Measurements from ENCODE around the gene ABCC4. TPM values are rescaled to one million over a fixed set of nuclear protein-coding genes. Genes with fewer than 3 reads are reported as not detected.

ABCC4 gene
- polyA plus RNA-seq, 1 donor = 3.1 TPM

DNA sequence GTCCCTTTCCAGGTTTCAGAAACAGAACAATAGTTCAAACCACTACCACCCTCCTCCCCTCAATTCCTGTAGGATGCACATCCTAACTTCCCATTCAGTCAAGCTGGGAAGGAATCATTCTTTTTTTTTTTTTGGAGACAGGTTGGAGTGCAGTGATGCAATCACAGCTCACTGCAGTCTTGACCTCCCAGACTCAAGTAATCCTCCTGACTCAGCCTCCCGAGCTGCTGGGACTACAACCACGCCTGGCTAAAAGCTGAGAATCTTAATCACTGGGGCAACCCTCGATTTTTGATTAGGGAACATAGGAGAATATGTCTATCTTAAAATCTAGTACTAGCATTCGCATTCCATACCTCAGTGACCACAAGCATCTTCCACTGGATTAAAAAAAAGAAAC is 146.2 kb downstream of the ABCC4 start:
- no peak for DNase-seq

DNA sequence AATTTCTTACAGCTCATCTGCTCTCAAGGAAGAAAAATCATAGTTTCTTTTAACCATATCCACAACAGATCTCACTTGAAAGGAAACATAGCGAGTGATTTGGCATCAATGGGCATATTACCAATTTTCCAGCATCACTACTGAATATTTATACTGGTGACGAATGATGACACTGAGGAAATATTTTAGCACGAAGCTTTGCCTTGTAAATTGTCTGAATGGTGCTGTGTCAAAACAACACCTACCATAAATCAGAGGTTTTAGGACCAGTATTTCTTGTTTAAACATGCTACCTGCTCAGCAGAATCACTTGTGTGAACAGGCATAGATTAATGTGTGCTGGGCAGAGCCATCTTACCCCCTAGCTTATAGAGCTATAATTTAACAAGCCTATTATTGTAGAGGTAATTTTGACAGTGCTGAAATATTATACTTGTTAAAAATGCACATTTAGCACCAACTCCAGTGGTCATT is 146.8 kb downstream of the ABCC4 start:
- DNase-seq = no peak

DNA sequence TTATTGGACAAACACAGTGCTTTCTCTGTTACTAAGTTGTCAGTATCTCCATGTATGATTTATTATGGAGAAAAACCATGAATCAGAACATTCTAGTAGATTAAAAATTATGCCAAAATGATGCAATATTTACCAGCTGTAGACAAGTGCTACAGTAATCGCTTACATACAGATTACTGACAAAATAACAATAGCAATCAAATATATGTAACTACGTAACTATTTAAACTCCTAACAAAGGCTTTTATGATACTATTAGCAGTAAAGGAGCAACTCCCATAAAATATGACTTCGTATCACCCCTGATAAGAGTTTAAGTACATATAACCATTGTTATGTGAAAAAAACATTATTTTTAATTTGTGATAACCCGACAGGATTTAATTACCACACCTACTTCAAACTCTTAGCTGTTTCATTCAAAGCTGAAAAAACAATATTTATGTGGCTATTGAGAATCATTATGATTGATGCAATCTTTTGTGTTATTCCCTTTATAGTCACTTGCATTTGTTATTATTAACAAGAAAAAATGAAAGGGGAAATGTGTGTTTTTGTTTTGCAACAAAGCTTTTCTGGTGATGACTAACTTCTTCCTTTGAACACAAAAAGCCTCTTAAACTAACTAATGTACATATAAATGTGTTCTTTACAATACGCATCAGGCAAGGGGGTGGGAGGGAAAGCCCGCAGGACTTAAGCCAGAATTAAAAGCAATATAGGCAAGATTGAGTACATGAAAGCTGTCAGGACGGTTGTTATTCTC is 147.4 kb downstream of the ABCC4 start:
- no peak for DNase-seq

DNA sequence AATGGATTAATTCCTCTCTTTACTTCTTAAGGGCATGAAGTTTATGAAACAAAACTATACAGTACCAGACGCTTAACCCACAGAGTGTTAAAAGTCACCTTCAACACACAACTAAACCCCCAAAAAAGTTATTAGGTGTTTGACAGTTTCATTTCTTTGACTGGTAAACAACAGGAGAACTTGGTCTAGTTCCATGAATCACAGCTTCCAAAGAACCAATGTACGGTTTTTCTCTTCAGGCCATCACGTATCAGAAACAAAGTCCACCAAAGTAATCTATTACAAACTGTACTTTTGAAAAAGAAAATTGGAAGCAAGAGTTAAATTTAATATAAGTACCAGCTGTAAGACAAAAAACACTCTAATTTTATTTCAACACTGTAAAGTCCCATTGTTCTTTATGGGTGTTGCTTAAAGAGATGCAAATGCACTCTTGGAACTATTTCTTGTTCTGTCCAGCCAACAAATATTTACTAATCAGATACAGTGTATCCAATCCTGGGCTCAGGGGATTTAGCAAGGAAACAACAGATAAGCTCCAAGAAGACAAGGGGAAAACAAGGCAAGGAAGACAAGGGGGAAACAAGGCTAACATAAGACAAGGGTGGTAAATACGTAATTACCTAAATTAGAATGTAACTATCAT is 149.2 kb downstream of the ABCC4 start:
- no peak for DNase-seq

DNA sequence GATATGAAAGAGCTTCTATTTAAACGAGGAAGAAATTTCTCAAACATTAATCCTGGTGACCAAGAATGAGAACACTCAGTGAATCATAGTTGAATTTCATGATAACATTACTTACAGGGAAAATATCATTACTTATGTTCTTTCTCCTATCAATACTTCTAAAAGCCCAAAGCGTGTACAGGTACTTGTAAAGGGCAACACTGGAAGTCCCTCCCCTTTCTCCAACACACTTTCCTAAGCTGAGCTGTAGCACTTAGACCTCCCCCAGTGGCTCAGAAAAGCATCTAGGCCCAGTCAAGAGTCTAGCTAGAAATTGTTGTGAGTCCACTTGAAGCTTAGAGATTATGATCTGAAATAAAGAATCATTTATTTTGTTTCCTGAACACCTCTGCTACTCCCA is 150.7 kb downstream of the ABCC4 start:
- DNase-seq = no peak

DNA sequence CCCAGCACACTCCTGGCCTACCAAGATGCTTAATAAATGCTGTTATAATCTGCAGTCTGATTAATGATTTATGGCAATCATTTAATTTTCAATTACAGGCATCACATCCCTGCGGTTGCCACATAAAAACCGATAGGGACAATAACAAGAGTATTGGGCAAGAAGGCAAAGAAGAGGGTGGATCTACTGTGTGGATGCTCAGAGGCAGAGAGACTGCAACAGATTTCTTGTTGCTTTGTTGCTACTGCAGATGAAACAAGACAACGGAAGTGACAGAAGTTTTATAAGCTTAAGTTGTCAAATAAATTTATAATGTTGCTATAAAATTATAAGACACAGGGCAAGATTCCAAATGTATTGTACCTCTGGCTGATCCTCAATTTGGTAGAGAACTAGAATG is 154.8 kb downstream of the ABCC4 start:
- DNase-seq = no peak

DNA sequence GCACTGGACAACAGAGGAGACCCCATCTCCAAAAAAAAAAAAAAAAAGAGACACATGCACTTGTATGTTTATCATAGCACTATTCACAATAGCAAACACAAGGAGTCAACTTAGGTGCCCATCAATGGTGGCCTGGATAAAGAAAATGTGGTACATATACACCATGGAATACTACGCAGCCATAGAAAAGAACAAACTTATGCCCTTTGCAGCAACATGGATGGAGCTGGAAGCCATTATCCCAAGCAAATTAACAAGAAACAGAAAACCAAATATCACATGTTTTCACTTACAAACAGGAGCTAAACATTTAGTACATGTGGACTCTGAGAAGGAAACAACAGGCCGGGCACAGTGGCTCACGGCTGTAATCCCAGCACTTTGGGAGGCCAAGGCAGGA is 155.7 kb downstream of the ABCC4 start:
- DNase-seq = no peak

DNA sequence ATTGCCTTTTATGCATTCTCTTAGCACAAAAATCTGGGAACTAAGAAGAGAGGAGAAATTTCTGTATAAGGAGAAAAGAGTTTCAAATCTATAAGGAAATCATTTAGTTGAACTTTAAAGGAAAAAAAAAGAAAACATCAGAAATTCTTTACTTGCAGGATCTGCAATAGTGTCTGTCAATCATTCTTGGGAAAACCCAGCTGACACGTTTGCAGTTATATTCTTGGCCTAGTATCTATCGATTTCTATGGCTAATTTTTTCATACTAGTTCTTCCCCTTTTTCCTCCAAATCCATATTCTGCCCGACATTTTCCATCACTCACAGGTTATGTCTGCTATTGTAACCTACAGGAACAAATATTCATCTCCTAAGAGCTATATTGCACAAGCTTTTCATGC is 160.7 kb downstream of the ABCC4 start:
- no peak for DNase-seq

DNA sequence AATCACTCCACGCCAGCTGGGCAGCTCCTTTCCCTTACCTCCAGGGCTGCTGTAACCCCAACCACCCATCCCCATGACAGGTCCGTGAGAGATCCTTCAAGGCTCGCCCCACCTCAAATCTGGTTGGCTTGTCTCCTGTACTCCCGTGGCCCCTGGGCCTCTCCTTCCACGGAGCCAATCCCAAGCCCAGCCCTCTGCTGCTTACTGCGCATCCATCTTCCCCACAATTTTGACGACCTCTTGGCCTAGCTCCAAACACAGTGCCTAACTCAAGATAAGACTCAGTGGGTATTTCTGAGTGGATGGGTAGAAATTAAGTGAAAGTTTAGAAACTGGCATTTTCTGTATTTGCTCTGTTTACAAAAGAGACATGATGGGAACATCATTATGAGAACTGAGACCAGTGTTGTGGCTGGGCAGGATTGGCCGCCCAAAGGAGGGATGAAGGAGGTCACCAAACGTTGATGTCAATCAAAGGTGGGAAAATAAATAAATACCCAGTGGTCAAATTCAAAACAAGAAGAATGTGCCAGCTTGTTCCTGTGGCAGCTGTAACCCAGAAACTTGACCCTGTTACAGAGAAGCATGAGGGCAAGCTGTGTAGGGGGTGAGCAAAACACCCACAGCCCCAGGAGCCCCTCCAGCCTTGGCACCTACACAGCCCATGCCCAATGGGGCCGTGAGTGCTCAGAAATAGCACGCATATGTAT is 162.2 kb downstream of the ABCC4 start:
- DNase-seq = no peak

DNA sequence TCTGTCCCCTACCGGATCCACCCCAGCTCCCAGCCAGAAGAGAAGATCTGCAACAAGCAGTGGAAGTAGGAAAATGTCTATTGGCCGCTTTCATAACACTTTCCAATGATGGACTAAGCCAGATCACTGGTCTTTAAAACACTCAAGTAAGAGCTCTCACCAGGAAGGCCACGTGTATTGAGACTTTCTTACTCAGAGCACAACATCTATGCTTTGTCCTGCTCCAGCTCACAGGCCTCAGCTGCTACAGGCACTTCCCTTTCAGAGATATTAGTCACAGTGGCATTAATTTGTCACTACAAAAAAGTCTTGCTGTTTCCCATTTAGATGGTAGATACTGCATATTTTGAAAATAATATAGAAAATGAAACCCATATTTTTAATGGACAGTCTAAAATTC is 164.2 kb downstream of the ABCC4 start:
- no peak for DNase-seq

DNA sequence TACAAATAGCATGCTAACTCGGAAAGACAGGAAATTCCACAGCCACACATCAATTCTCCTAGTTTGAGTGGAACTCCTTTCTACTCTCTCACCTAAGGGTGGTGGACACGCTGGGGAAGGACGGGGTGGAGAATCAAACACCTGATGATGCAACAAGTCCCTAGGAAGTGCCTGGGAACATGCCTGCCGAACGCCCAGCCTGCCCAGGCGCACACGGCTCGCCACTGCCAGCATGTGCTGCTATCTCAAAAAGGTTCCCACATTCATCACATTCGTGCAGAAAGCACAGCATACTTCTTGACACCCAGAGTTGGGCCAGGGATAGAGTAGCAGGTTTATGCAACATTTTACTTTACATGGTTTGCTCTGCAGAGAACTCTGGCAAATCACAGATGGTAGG is 164.6 kb downstream of the ABCC4 start:
- DNase-seq = no peak

DNA sequence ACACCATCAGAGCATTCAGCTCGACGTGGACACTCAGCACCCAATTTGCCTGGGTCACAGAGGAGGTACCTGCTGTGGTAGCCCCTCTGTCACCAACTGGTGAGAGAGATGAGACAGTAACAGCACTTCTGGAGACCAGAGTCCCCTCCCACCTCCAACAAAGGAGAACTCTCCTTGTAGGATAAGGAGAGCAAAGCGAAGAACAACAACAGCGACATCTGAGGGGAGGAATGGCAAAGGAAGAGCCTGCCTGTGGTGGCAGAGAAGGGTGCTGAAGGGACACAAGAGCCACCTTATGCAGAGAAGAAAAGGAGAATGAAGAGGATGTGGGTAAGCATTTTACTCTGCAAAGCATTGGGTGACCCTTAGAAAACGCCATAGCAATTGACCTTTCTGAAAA is 167.8 kb downstream of the ABCC4 start:
- DNase-seq = no peak

DNA sequence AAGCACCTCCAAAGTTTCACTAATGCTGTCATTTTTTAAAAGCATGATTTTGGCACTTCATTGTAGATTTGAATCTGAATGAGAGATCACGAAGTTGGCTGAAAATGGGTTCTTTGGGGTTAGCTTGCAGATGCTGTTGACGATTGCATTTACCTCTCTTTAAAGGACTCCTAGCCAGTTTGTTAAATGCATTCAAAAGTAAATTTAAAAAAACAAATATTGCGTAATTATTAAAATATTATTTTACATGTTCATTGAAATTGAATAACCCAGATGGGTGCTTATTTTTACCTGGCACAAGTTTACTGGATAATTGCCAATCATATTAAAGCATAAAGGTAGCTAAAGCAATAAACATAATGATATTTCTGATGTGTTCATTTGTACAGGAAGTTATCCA is 172.2 kb downstream of the ABCC4 start:
- no peak for DNase-seq

DNA sequence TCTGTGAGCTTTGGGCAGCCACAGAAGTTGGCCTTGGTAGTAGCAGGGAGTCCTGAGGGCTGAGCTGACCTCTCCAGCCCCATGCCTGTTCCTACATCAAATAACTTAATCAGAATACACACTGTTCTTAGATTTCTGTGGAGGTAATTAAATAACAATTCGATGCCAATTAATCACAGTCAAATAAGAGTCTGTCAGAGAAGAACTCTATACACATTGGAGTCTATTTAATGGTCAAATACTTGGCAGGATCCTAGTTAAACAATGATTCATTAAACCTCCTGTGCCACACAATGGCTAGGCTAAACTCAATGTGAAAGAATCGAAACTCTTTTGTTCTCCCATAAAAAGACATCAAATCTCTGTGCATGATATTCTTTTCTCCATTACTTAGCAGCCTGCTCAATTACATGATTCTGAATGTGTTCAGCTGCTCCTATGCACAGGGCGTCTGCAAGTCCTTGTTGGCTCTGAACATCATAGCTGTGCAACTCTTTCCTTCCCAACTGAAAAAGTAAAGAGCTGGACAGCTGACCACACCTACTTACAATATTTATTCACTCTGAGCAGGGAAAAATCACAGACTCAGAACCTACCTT is 173.1 kb downstream of the ABCC4 start:
- no peak for DNase-seq

DNA sequence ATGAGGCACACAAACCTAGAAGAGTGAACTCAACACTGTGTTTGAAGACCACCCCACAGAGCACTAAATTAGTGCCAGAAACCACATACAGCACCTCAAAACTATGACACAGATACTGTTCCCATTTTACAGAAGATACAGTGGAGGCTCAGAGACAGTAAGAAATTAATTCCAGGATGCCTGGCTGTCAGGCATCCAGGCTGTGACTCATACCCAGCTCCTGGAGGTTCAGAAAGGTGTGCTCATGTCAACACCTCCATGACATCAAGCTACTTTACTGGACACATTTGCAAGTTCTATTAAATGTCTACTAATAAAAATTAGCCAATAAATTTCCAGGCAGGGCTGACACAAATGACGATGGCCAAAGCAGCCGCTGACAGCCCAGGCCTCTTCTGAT is 176.3 kb downstream of the ABCC4 start:
- no peak for DNase-seq

DNA sequence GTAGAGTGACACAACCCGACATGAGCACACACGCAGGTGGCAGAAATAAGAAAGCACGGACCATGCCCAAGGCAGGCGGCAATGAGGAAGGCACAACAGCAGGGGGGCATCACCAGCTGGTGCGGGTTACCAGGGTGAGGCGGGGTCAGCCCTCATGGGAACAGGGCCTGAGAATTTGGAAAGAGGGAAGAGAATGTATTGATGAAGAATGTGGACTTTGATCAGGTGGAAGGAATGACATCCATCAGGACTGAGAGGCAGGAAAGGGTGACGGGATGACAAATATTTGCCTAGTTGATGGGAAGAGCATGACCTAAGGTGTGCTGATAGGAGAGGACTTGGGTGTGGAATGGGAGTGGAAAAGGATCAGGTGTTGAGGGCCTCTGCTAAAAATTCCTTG is 177.5 kb downstream of the ABCC4 start:
- DNase-seq = no peak

DNA sequence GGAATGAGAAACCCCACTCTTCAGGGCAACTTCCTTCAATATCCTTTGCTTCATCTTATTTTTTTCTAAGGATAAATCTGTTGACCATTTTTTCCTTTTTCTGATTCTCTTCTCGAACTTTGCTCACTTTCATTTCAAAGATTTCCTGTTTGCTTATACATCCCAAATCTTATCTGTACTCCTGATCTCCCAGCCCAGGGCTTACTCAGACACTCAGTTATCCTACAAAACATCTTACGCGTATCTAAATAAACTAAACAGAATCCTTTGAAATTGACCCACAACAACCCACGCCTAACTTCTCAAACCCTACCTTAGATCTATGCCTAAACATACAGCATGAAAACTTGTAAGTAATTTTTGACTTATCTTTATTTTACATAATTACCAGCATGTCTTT is 179.2 kb downstream of the ABCC4 start:
- DNase-seq = no peak

DNA sequence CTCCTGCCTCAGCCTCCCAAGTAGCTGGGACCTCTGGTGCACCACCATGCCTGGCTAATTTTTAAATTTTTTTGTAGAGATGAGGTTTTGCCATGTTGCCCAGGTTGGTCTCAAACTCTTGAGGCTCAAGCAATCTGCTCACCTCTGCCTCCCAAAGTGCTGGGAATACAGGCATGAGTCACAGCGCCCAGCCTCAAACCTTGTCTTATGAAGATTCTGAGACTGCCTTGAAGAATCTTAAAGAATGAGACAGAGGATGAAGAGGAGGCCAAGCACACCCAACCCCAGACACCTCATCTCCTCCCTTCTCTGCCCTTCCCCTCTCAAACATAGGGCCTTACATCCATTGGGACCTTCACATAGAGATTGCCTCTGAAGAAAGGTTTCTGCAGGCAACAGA is 179.7 kb downstream of the ABCC4 start:
- no peak for DNase-seq

DNA sequence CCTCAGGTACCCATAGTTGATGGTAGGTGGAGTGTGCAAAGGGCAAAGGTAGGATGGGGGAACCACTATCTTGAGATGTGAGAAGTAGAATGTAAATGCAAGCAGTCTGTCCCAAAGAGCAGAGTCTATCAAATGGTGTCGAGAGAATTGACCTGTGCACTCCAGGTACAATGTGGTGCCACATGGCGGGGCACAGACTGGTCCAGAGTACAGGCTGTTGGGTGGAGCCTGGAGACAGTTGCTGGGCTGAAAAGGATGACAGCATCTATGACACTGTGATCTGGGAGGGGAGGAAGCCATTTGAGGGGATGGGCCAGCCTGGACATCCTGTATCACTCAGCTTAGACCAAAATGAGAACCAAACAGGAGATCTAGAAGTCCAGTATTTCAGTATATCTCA is 180.6 kb downstream of the ABCC4 start:
- no peak for DNase-seq

DNA sequence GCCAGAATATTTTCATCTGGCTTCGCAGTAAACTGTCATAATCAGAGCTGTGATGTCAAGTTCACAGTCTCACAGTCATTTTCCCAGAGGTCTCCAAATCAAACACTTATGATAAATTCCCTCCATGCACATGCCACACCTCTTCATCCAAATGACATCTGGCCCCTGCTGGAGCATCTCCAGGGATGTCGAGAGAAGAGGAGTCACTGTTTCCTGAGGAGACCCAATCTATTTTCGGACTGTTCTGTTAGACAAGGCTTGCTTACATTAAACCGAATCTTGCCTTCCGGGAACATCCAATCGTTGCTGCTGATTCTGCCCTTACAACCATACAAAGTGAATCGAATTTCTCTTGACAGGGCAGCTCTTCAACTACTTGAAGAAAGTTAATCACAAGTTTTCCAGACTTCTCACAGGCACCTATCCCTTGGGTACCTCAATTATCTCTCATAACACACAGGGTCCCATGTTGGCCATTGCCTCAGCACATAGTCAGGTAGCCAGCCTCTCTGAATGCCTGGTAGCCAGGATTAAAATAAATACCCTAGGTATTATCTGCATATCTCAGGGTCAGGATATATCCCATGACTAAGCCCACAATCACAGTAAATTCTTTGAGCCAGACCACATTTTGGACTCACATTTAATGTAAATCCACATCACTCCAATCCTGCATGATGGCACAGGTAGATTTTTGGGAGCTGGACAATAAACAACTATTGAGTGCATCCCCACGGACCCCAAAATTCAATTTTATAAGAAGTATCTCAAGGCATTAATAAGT is 182.5 kb downstream of the ABCC4 start:
- DNase-seq = no peak

DNA sequence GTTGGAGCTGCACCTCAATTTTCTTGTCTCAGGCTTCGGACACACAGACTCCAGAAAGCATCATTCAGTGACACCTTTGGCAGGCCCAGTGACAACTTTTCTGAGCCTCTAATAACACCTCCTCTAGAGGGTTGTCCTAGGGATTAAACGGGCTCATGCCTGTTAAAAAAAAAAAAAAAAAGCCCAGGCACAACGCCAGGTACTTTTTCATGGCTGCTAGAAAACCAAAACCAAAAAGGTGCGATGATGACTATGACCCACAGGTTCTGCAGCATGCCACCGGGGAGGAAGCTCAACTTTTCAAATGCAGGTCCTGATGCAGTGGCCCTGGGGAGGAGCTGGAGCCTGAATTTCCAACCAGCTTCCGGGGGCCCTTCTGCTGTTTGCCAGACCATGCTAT is 184.2 kb downstream of the ABCC4 start:
- DNase-seq = peak; percentile 2

DNA sequence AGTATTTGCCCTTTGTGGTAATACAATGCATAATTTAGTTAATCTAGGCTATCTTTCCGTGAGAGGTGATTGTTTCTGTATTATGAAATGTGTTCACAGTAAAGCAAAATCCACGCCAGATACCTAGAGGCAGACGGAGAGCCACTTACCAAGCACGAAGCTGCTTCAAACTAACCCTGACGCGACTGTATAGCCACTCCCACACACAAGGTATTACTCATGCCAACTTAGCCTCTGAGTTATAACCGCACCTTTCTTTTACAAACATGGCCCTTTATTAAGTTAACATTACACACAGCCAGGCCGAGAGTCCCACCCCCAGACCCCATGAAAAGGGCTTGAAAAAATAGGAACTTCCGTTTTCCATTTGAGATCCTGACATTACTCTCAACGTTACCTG is 185.7 kb downstream of the ABCC4 start:
- no peak for DNase-seq

DNA sequence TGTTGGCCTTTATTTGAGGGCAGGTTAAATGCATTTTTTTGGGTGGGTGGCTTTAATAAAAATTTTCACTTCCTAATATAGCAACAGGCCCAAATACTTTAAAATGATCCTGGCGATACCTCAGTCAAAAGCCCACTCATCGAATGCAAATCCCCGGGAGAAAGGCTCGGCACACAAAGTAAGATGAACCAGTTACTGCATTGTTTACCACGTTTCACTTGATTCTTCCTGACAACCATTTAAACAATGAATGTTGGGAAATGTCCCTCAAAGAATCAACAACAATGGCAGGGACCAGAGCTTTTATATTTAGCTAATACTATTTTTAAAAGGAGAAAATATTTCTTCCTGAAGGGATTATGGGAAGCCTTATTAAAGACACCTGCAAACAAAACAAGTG is 187.7 kb downstream of the ABCC4 start:
- no peak for DNase-seq

Measured in hindlimb muscle (tissue), 1 donor.